Liver (tissue), 3 donors: Measurements from ENCODE around the gene POLR2L.

Source experiments
- CTCF ChIP-seq: fragments of 150-350 bp; IDR thresholded peaks from 2 replicates; pipeline ENCODE4 v1.5.1; 2017; ENCODE audit warnings: improper control_type of control experiment, low read depth, low read length; ENCODE audit not compliant: missing input control
- EGR1 ChIP-seq, 2 donors: IDR thresholded peaks; 2 replicates each; pipeline ENCODE4 v1.6.1; 2016 to 2018; ENCODE audit warnings: antibody characterized with exemption in 2 of 2, low read depth in 2 of 2
- FOXA1 ChIP-seq: IDR thresholded peaks from 2 replicates; pipeline ENCODE4 v1.6.1; 2016; ENCODE audit warnings: antibody characterized with exemption
- FOXA2 ChIP-seq: IDR thresholded peaks from 2 replicates; pipeline ENCODE4 v1.6.1; 2016; ENCODE audit warnings: antibody characterized with exemption
- GABPA ChIP-seq, 2 donors: IDR thresholded peaks in 1 of 2; conservative IDR thresholded peaks in 1 of 2; 2 replicates each; pipeline ENCODE4 v1.6.1; 2016; ENCODE audit warnings: antibody characterized with exemption in 2 of 2, mild to moderate bottlenecking in 1 of 2, moderate library complexity in 1 of 2
- HNF4G ChIP-seq: IDR thresholded peaks from 2 replicates; pipeline ENCODE4 v1.6.1; 2016; ENCODE audit warnings: antibody characterized with exemption
- JUND ChIP-seq, 2 donors: IDR thresholded peaks; 2 replicates each; pipeline ENCODE4 v1.6.1; 2016; ENCODE audit warnings: antibody characterized with exemption in 2 of 2
- NR2F2 ChIP-seq: IDR thresholded peaks from 2 replicates; pipeline ENCODE4 v1.6.1; 2016; ENCODE audit warnings: antibody characterized with exemption
- RAD21 ChIP-seq, 2 donors: IDR thresholded peaks; 2 replicates each; pipeline ENCODE4 v1.6.1; 2016; ENCODE audit warnings: antibody characterized with exemption in 2 of 2, mild to moderate bottlenecking in 2 of 2
- SP1 ChIP-seq: IDR thresholded peaks from 2 replicates; pipeline ENCODE4 v1.6.1; 2018; ENCODE audit warnings: antibody characterized with exemption, mild to moderate bottlenecking
- YY1 ChIP-seq: IDR thresholded peaks from 2 replicates; pipeline ENCODE4 v1.6.1; 2016; ENCODE audit warnings: antibody characterized with exemption, mild to moderate bottlenecking
- ZBTB33 ChIP-seq: IDR thresholded peaks from 2 replicates; pipeline ENCODE4 v1.6.1; 2016; ENCODE audit warnings: antibody characterized with exemption
- TF ChIP-seq, protein P1 (sequence below): IDR thresholded peaks from 2 replicates; pipeline ENCODE4 v1.6.1; 2016; ENCODE audit warnings: antibody characterized with exemption
- TF ChIP-seq, protein P2 (sequence below): IDR thresholded peaks from 2 replicates; pipeline ENCODE4 v1.6.1; 2016; ENCODE audit warnings: antibody characterized with exemption
- donor health status: healthy.
- donor health status: healthy.

- peak; percentile 18 for TF ChIP-seq CTCF
- no peak for TF ChIP-seq RAD21 (IDR thresholded peaks at IDR 0.05)
- no peak for TF ChIP-seq FOXA2
- no peak for TF ChIP-seq ZBTB33
- TF ChIP-seq, protein P1, sequence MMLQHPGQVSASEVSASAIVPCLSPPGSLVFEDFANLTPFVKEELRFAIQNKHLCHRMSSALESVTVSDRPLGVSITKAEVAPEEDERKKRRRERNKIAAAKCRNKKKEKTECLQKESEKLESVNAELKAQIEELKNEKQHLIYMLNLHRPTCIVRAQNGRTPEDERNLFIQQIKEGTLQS: no peak
- TF ChIP-seq YY1: no peak
- TF ChIP-seq, protein P2, sequence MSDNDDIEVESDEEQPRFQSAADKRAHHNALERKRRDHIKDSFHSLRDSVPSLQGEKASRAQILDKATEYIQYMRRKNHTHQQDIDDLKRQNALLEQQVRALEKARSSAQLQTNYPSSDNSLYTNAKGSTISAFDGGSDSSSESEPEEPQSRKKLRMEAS: no peak
- TF ChIP-seq SP1: peak; percentile 0
- TF ChIP-seq HNF4G: no peak
- TF ChIP-seq EGR1 (IDR thresholded peaks at IDR 0.05; ENCODE audit: low read depth in 2 of 2): no peak
- TF ChIP-seq FOXA1: no peak
- no peak for TF ChIP-seq JUND (IDR thresholded peaks at IDR 0.05)
- no peak for TF ChIP-seq NR2F2
- no peak for TF ChIP-seq GABPA (IDR thresholded peaks at IDR 0.05 in 1 of 2, conservative IDR thresholded peaks at IDR 0.05 in 1 of 2)
Observed at GRCh38 chr11:819129-819931, 23.0 kb downstream of the POLR2L start.
